Activated CD8-positive, alpha-beta memory T cell treated with anti-CD3 and anti-CD28 coated beads, Interleukin-2, amount 50 U/mL, for 24 hours (primary cell): ENCODE data around the gene SULT1A1.
"Not testable (repeated sequence)": the region's sequence is repeated elsewhere in the genome, so short reads cannot be mapped to it uniquely, and the experiment has no call there.

Experiments
- DNase-seq: peaks from one replicate; pipeline ENCODE4 v3.0.0-alpha.2; 2020; ENCODE audit errors: extremely low read depth

The SULT1A1 gene

DNA sequence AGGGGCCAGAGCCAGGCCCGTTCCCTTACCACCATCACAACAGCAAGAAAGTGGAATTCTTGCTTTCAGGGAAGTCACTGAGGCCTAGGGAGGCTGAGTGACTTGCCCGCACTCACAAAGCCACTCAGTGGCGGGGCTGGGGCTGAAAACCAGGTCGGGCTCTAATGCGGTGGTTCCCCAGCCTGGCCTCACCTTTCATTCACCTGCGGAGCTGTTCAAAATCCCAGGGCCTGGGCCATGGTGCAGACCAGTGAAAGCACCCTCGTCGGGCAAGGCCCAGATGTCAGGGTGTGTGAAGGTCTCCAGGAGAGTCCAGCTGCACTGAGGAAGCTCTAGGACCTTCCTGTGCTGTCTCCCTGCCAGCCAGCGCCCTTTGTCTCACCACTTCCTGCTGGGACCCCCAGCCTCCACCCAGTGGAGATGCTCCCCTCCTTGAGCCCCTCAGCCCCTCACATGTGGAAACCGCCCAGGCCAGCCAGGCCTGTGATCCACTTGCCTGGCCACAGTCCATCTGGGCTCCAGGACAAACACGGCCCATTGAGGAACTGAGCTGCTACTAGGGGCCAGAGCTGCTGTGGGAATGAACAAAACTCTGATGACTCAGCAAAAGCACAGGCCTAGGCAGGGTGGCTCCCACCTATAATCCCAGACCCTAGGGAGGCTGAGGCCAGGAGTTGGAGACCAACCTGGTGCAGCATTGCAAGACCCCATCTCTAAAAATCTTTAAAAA is 812 bp downstream of the SULT1A1 start:
- DNase-seq = not testable (repeated sequence)

DNA sequence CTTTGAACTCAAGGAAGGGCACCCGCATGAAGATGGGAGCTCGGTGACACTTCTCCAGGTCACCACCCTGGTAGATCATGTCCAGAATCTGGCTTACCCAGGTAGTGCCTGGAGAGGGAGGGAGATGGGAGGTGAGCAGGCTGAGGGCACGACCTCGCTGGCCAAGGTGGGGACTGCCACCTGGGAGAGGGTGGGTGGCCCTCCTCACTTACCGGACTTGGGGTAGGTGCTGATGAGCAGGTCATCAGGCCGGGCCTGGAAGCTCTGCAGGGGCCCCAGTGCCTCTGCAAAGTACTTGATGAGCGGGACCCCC is 1.4 kb downstream of the SULT1A1 start:
- DNase-seq = not testable (repeated sequence)

DNA sequence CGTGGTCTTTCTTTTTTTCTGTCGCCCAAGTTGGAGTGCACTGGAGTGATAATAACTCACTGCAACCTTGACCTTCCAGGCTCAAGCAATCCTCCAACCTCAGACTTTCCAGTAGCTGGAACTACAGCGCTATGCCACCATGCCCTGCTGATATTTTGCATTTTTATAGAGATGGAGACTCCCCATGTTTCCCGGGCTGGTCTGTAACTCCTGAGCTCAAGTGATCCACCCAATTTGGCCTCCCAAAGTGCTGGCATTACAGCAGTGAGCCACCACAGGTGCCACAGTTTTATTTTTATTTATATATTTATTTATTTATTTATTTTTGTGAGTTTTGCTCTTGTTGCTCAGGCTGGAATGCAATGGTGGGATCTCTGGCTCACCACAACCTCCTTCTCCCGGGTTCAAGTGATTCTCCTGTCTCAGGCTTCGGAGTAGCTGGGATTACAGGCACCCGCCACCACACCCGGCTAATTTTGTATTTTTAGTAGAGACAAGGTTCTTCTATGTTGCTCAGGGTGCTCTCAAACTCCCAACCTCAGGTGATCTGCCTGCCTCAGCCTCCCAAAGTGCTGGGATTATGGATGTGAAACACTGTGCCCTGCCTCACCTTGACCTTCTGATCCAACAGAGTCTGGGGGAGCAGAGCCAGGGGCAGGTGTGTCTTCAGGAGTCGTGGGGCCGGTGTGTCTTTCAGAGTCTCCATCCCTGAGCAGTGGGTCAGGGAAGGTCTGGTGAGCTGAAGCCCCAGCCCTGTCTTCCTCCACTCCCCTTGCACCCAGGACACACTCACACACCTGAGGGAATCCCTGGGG is 2.0 kb downstream of the SULT1A1 start:
- not testable (repeated sequence) for DNase-seq

DNA sequence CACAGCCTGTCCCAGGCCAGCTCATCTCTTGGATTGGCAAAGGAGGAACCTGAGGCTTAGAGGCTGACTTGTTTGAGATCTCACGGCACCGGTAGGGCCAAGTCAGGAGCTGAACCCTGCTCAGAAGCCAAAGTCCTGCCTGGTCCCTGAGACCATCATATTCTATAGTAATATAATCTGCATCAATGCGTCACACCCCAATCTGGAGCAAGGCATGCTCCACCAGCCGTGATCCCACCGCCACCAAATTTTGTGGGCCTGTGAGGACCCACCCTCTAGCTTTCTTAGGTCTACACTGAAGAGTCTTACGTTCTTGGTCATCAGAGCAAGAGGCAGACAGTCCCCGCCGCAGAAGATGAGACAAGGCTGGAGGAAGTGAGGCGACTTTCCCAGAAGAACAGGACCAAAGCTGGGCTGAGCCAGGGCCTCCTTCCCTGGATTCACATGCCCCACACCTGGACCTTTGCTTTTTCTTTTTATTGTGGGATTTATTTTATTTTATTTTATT is 2.7 kb downstream of the SULT1A1 start:
- no peak for DNase-seq

DNA sequence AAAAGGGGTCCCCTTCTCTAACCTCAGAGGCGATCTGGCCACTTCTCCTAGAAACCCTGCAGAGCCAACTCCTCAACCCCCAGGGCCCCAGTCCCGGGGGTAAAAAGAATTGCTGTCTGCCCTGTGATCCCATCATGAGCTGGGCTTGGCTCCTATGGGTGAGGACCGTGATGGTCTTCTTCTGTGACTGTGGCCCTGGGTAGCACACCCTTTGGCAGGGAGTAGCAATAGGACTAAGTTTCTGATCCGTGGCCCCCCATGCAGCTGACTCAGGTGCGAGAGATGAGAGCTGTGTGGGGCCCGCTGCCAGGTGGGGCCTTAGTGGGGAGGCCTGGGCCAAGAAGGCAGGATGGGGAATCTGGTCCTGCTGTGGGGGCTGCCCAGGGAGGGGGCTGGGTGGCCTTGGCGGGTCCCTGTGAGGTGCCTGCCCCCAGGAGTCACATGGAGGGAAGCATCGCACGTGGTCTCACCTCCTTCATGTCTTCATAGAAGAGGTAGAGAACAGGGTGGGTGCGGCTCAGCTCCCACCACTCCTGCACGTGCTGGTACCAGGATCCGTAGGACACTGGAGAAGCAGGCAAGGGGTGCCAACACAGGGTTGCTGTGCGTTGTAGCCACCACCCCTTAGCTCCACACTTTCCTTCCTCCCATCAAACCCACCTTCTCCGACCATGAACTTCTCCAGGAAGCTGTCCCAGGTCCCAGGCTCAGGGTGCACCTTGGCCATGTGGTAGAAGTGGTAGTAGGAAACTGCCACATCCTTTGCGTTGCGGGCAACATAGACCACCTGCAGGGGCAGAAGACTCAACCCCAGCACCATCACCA is 3.3 kb downstream of the SULT1A1 start:
- no peak for DNase-seq

DNA sequence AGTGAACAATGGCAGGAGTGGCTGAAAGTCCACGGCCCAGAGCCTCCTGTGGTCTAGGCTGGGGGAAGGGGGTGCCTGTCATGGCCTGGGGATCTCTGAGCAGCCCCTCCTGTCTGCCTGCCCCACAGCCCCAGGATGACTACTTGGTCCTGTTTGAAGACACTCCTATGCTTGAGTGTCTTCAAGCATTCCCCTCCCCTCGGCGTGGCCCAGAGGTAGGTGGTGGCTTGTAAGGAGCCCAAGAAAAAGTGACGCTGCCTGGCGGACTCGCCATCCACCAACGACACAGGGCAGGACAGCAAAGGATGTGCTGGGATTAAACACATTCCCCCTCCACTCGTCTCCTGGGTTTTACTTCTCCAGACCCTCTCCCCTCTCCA is 5.7 kb downstream of the SULT1A1 start:
- no peak for DNase-seq

DNA sequence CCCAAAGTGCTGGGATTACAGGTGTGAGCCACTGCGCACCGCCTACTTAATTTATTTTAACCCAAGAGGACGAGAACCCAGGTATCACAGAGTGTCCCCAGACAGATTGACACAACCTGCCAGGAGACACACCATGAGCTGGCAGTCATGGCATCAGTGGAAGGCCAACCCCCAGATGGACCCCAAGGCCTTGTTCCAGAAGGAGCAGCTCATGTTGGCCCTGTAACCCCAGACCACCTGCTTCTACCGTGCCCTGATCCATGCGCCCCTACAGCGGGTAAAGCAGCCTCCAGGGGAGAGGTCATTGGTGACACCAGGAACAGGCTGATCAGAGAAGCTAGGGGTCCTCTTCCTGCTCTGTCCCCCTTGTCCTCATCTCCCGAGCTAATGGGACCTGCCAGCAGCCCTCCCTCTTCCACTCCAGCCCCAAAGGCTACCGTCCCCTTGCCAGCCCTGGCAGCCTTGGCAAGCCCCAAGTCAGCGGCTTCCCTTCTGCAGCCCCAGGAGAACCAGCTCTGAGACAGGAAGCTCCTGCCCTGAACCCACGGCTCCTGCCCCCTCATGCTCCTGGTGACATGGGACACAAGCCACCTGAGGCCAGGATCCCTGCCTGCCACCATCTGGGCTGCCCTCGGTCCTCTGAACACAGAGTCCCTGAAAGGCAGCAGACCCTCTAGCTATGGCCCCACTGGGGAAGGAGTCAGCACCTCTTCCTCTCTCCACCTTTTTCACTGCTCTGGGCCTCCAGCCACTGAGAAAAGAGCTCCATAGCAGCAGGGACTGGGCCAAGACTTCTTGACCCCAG is 6.3 kb downstream of the SULT1A1 start:
- DNase-seq = no peak

DNA sequence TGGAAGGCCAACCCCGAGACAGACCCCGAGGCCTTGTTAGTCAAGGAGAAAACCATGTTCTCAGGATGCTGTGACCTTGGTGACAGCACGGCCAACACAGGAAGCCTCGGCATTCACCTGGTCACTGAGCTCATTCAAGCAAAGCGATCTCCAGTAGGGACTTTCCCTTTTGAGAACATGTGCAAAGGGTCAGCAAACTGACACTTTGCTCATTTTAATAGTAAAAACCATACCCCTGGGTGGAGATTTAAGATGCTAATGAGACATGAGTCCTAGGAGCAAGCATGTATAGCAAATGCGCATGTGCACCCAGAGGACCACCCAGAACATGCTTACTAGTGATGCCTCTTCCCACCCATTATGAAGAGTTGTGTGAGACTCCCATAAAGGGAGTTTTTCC is 7.3 kb downstream of the SULT1A1 start:
- DNase-seq = no peak

DNA sequence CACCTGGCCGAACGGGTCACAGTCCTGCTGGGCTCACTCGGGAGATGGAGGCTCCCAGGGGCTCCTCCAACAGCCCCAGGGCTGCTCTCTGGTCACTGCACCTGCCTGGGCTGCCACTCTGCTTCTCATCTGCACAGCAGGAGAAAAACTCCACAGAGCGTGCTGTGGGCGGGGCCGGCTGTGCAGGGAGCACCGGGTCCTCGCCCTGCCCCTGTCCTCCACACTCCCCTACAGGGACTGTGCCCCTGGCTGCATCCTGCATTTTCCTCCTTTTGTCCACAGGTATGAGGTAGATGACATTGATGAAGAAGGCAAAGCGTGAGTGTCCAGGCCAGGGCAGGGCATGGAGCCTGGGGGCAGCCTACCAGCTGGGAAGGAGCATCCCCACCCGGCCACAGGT is 7.8 kb downstream of the SULT1A1 start:
- not testable (repeated sequence) for DNase-seq

DNA sequence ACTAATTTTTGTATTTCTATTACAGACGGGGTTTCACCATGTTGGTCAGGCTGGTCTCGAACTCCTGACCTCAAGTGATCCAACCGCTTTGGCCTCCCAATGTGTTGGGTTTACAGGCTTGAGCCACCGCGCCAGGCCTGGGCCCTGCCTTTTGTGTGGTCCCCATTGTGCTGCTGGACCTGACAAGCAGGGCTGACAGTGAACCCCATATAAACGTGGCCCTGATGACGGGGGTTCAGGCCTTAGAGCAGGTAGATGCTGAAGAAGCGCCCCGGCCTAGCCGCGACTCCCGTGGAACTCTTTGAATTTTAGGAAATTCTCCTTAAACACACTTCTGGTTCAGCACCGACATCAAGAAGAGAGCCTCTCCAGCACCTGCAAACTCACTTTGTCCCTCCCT is 8.3 kb downstream of the SULT1A1 start:
- DNase-seq = not testable (repeated sequence)

DNA sequence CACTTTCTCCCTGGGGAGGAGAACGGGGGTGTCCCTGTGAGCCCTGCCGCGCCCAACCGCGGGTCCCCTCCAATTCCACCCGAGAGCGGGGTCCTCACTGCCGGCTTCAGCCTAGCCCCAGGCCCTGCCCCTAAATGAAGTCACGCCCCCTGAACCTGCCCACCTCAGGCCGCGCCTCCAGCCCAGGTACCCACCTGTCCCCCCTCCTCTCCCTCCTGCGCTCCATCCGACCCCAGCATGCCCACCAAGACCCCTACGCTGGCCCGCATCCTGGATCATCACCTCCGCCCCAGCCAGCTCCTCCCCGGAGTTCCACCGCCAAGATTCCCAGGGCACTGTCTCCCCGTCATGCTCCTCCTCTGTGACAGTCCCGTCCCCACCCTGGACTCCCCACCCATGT is 8.9 kb downstream of the SULT1A1 start:
- DNase-seq = not testable (repeated sequence)

DNA sequence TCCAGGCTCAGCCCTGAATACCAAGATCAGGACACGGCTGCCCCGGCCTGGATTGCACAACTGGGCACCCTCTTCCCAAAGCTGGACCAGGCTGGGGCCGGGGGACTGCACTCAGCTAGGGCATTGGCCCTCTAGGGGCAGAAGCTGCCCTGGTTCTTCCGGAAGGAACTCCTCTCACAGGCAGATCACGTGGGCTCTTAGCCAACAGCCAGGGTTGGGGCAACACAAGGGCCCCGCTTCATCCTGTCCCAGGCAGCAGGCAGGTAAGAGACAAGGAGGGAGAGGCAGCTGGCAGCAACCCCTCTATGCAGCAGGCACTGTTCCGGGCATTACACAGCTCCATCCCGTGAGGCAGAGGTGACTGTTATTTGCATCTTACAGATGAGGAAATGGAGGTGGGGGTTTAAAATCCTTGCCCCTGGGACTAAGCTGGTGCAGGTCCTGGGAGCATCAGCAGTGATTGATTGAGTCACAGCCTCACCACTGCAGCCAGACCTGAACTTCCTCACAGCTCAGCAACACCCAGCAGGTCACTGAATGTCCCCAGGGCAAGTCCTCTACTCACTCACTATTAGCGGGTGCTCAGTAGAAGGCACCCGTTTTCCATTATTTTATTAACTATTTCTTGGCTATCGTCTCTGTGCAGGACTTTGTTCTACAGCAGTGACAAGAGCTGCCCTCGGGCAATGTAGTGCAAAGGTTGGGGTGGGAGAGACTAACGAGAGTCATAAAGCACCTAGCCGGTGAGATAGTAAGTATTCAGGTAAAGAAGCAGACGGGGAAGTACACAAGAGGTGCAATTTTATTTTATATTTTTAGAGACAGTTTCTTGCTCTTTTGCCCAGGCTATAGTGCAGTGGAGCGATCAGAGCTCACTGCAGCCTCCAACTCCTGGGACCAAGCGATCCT is 10.2 kb downstream of the SULT1A1 start:
- DNase-seq = not testable (repeated sequence)

DNA sequence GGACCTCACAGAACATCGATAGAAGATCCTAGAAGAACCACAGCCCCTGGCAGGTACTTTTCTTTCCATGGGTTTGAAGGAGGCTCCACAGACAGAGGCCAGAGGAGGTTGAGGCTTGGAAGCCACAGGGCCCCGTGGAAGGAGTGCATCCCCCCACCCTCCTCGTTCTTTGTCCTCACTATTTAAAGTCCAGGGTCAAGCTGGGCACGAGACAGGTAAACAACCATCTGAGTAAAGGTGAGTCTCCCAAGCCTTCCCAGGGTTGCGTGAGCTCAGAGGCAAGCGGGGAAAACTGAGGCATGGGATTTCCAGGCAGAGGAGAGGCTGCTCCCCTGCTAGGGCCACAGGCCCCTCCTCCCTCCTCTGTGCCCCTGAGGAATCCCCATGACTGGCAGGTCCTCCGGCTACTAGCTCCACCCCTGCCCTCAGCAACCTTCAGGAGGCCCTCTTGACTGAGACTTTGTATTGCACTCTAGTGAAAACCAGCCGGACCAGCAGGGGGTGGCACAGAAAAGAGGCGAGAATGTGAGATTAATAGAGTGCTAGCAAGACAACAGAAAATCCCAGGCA is 12.1 kb downstream of the SULT1A1 start:
- DNase-seq = no peak

DNA sequence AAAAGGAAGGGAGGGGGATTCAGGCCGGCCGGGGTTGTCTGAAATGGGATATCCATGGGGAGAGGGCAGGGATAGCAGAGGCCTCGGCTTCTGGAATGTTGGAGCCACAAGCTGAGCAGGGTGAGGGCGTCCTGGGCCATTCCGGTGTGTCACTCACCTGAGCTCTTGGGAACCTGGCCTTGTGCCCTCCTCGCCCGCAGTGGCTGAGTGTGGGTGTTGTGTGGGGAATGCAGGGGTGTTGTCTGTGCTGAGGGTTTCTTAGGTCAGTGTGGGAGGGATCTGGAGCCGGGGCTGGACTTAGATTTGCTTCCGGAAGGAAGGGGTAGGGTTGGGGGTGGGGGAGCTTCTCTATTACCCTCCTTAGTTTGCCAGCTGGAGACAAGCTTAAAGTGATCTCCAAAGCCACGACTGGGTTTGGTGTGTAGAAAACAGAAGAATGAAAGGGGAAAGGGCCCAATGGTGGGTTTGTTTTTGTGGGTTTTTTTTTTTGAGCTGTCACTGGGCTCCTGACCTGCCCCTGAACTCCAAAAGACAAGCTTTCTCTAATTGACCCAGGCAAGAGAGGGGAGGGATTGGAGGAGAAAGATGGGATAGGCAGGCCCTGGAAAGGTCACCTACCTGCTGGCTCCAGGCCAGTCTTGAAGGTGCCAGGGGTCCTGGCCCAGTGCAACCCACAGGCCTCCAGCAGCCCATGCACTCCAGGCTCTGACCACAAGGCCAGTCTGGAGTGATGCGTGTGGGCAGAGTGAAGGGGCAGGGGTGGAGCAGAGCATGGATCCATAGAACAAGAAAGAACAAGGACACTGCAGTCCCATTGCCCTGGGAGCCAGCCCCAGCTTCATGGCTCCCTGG is 12.8 kb downstream of the SULT1A1 start, which contains the start of gene SULT1A2:
TSS of gene SULT1A2 (minus strand) at position 211 of the 852 bp plus-strand sequence. CDS start 1,120 bp downstream, outside the sequence.
- DNase-seq = no peak

DNA sequence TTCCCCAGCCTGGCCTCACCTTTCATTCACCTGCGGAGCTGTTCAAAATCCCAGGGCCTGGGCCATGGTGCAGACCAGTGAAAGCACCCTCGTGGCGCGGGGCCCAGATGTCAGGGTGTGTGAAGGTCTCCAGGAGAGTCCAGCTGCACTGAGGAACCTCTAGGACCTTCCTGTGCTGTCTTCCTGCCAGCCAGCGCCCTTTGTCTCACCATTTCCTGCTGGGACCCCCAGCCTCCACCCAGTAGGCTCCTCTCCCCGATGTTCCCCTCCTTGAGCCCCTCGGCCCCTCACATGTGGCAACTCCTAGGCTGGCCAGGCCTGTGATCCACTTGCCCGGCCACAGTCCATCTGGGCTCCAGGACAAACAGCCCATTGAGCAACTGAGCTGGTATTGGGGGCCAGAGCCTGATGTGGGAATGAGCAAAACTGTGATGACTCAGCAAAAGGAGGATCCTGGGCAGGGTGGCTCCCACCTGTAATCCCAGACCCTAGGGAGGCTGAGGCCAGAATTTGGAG is 13.7 kb downstream of the SULT1A1 start:
- no peak for DNase-seq

DNA sequence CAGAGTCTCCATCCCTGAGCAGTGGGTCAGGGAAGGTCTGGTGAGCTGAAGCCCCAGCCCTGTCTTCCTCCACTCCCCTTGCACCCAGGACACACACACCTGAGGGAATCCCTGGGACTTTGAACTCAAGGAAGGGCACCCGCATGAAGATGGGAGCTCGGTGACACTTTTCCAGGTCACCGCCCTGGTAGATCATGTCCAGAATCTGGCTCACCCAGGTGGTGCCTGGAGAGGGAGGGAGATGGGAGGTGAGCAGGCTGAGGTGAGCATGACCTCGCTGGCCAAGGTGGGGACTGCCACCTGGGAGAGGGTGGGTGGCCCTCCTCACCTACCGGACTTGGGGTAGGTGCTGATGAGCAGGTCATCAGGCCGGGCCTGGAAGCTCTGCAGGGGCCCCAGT is 14.4 kb downstream of the SULT1A1 start:
- DNase-seq = not testable (repeated sequence)

DNA sequence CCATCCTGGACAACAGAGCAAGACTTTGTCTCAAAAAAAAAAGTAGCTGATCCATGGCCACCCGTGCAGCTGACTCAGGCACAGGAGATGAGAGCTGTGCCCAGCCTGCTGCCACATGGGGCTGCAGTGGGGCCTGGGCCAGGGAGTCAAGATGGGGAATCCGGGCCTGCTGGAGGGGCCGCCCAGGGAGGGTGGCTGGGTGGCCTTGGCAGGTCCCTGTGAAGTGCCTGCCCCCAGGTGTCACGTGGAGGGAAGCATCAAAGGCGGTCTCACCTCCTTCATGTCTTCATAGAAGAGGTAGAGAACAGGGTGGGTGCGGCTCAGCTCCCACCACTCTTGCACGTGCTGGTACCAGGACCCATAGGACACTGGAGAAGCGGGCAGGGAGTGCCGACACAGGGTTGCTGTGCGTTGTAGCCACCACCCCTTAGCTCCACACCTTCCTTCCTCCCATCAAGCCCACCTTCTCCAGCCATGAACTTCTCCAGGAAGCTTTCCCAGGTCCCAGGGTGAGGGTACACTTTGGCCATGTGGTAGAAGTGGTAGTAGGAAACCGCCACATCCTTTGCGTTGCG is 16.8 kb downstream of the SULT1A1 start:
- no peak for DNase-seq

DNA sequence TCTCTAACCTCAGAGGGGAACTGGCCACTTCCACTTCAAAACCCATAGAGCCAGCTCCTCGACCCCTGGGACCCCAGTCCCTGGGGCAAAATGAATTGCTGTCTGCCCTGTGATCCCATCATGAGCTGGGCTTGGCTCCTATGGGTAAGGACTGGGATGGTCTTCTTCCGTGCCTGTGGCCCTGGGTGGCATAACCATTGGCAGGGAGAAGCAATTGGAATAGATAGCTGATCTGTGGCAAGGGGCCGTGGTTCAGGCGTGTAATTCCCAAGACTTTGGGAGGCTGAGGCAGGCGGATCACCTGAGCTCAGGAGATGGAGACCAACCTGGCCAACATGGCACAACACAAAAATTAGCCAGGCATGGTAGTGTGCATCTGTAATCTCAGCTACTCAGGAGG is 17.3 kb downstream of the SULT1A1 start:
- DNase-seq = no peak
